K562 (cell line): ENCODE data around the gene OCIAD2. TPM values are rescaled to one million over a fixed set of nuclear protein-coding genes. Genes with fewer than 3 reads are reported as not detected.

ENCODE experiments used
- BCOR ChIP-seq: fragments of 450-650 bp; IDR thresholded peaks from 2 replicates; pipeline ENCODE4 v1.6.1; 2016
- CTBP1 ChIP-seq: fragments of 450-650 bp; IDR thresholded peaks from 2 replicates; pipeline ENCODE4 v1.6.1; 2016; ENCODE audit warnings: borderline replicate concordance
- E2F5 ChIP-seq: sonication (generic); formaldehyde crosslinking; IDR thresholded peaks from 2 replicates; pipeline ENCODE4 v1.8.0; 2022; ENCODE audit warnings: mild to moderate bottlenecking, missing genetic modification reagents
- EP400 ChIP-seq: fragments of 450-650 bp; IDR thresholded peaks from 2 replicates; pipeline ENCODE4 v1.6.1; 2017; ENCODE audit warnings: antibody characterized with exemption, mild to moderate bottlenecking, moderate library complexity
- FOXJ3 ChIP-seq: sonication (generic); formaldehyde crosslinking; IDR thresholded peaks from 2 replicates; pipeline ENCODE4 v1.4.0; 2020; ENCODE audit warnings: mild to moderate bottlenecking, missing genetic modification reagents
- MTA1 ChIP-seq: fragments of 450-650 bp; IDR thresholded peaks from 2 replicates; pipeline ENCODE4 v1.6.1; 2017; ENCODE audit warnings: borderline replicate concordance
- MYC ChIP-seq, 2 experiments: fragments of 250-450 bp in 1 of 2; sonication (Bioruptor Pico) in 1 of 2; IDR thresholded peaks; 2 replicates each; pipeline versions ENCODE4 v1.5.1 to v1.6.1; 2012 to 2021; ENCODE audit warnings: low read depth in 2 of 2, borderline replicate concordance in 1 of 2, improper control_type of control experiment in 1 of 2, low read length in 1 of 2, mild to moderate bottlenecking in 1 of 2, moderate library complexity in 1 of 2
- RFX5 ChIP-seq: IDR thresholded peaks from 2 replicates; pipeline ENCODE4 v1.6.1; 2011; ENCODE audit warnings: low read depth, mild to moderate bottlenecking, improper control_type of control experiment, low read length
- RNF219 ChIP-seq: fragments of 250-450 bp; sonication (Bioruptor Pico); IDR thresholded peaks from 2 replicates; pipeline ENCODE4 v1.5.0; 2022; ENCODE audit warnings: mild to moderate bottlenecking
- STAG1 ChIP-seq: sonication (generic); formaldehyde crosslinking; IDR thresholded peaks from 2 replicates; pipeline ENCODE4 v1.5.0; 2020; ENCODE audit warnings: missing genetic modification reagents, borderline replicate concordance
- ZBTB43 ChIP-seq: sonication (generic); formaldehyde crosslinking; IDR thresholded peaks from 2 replicates; pipeline ENCODE4 v1.8.0; 2023; ENCODE audit warnings: mild to moderate bottlenecking, missing genetic modification reagents
- ZNF318 ChIP-seq, 2 experiments: fragments of 450-650 bp; IDR thresholded peaks; 2 replicates each; pipeline ENCODE4 v1.6.1; 2016; ENCODE audit warnings: mild to moderate bottlenecking in 2 of 2, borderline replicate concordance in 1 of 2, low read depth in 1 of 2, moderate library complexity in 1 of 2
- ZNF354B ChIP-seq: fragments of 250-450 bp; sonication (Bioruptor Pico); IDR thresholded peaks from 2 replicates; pipeline ENCODE4 v1.4.0; 2020
- ZNF644 ChIP-seq: fragments of 200-800 bp; sonication (Bioruptor generic); IDR thresholded peaks from 2 replicates; pipeline ENCODE4 v1.6.1; 2016; ENCODE audit warnings: low read depth, missing genetic modification characterization, missing compliant biosample characterization
- polyA plus RNA-seq, 8 experiments: library from polyadenylated mRNA; depleted of rRNA in 4 of 8; stranded (reverse) in 5 of 8; unstranded in 3 of 8; fragments of >200 nt; fragmentation: Nextera tagmentation in 2 of 8; fragmentation: Illumina TruSeq in 1 of 8; extraction: Ambion mirVana in 2 of 8; extraction: Trizol in 1 of 8; gene quantifications; 2 replicates each; pipeline versions ENCODE4 v1.2.1 to v1.2.3, GENCODE V29; 2011 to 2014; ENCODE audit warnings: inconsistent platforms in 1 of 8, missing spikeins in 1 of 8
- total RNA-seq, 7 experiments: library from RNA; depleted of rRNA in 6 of 7; stranded (reverse); fragments of >200 nt in 6 of 7; fragmentation: Illumina TruSeq in 2 of 7; extraction: Trizol in 2 of 7; gene quantifications; 2 replicates each; pipeline versions ENCODE4 v1.2.1 to v1.2.3, GENCODE V29; 2011 to 2021; ENCODE audit warnings: low replicate concordance in 1 of 7

The OCIAD2 gene
- total and polyA plus RNA-seq, 9 of the 15 experiments (the other 6 are each of a cell fraction or from before 2014, with no cell fraction given) = 0.11 to 0.98 TPM; not detected in 7

- TF ChIP-seq ZNF318 (IDR thresholded peaks at IDR 0.05; ENCODE audit: borderline replicate concordance in 1 of 2, low read depth in 1 of 2) (0 out of 4 replicates have a peak, but pooled peaks of 1 of the 2 experiments have one; percentile 15), ZNF644 (no peak), CTBP1 (peak; percentile 52), FOXJ3 (CRISPR knock-in tag) (no peak), ZBTB43 (CRISPR knock-in tag) (no peak), ZNF354B (CRISPR knock-in tag) (no peak), BCOR (no peak), MYC (IDR thresholded peaks at IDR 0.05; ENCODE audit: low read depth, low read length) (no peak), MYC (CRISPR knock-in tag; IDR thresholded peaks at IDR 0.05; ENCODE audit: borderline replicate concordance, low read depth) (no peak), RFX5 (no peak), MTA1 (0 out of 2 replicates have a peak, but pooled peaks have one; percentile 50), EP400 (peak; percentile 0; the same call in 1 of the 2 replicates), E2F5 (CRISPR knock-in tag) (no peak), RNF219 (CRISPR knock-in tag) (no peak), STAG1 (CRISPR knock-in tag) (no peak)
Measured at GRCh38 chr4:48853604-48854394, 52.8 kb downstream of the OCIAD2 start (continued).
